Endothelial cell of umbilical vein (primary cell): Measurements from ENCODE around the gene MYO1E. TPM values are rescaled to one million over a fixed set of nuclear protein-coding genes. Genes with fewer than 3 reads are reported as not detected.

Experiments
- BruUV-seq: library from RNA; stranded (reverse); fragments of 400-500 nt; replicated peaks from 2 replicates; lab custom pipeline; 2021; lab: Mats Ljungman, UMichigan
- CTCF ChIA-PET: fragments of 300-600, 350-600 bp; sonication (Branson Sonifier 250); formaldehyde crosslinking; loops from one replicate; lab custom pipeline; 2021; ENCODE audit warnings: antibody characterized with exemption, inconsistent platforms; lab: Charles Lee
- POLR2A ChIA-PET: fragments of 300-600, 350-600 bp; sonication (Branson Sonifier 250); formaldehyde crosslinking; loops from one replicate; lab custom pipeline; 2021; ENCODE audit warnings: antibody characterized with exemption, inconsistent platforms; lab: Charles Lee
- DNase-seq: peaks from one replicate; pipeline ENCODE4 v3.0.0-alpha.2; 2011; ENCODE audit warnings: low read depth, low spot score
- FAIRE-seq: peaks from 2 replicates; lab custom pipeline; 2011; peaks lifted over from hg19 to GRCh38; lab: Jason Lieb, UNC
- H2AFZ ChIP-seq: 2 replicates; pipeline ENCODE4 v1.6.0; 2012; ENCODE audit warnings: low read depth, low read length, control low read depth, inconsistent platforms
- H3K27ac ChIP-seq: 2 replicates; pipeline ENCODE4 v1.5.1; 2011; ENCODE audit warnings: low read depth, mild to moderate bottlenecking, control low read depth, low read length, moderate library complexity; ENCODE audit not compliant: insufficient read depth
- H3K27me3 ChIP-seq, 2 experiments: 2 replicates each; pipeline versions ENCODE4 v1.6.0 to v1.6.1; 2011; ENCODE audit warnings: low read length in 2 of 2, mixed read lengths in 1 of 2; ENCODE audit not compliant: control insufficient read depth in 2 of 2, insufficient read depth in 2 of 2
- H3K36me3 ChIP-seq, 2 experiments: 2 replicates in 1 of 2; 3 replicates in 1 of 2; pipeline ENCODE4 v1.5.1; 2011; ENCODE audit warnings: low read length in 2 of 2, mild to moderate bottlenecking in 1 of 2, moderate library complexity in 1 of 2; ENCODE audit not compliant: control insufficient read depth in 2 of 2, insufficient read depth in 2 of 2; ENCODE audit errors: extremely low read depth in 1 of 2
- H3K4me1 ChIP-seq: 3 replicates; pipeline ENCODE4 v1.5.1; 2011; ENCODE audit warnings: mild to moderate bottlenecking, low read length; ENCODE audit not compliant: control insufficient read depth, insufficient read depth; ENCODE audit errors: extremely low read depth
- H3K4me2 ChIP-seq: 2 replicates; pipeline ENCODE4 v1.6.1; 2011; ENCODE audit warnings: low read length, control low read depth, mixed read lengths; ENCODE audit not compliant: insufficient read depth
- H3K4me3 ChIP-seq, 3 experiments: fragments of 200-600 bp in 1 of 3; sonication (generic), shearing (Covaris generic) in 1 of 3; replicated peaks in 1 of 3; 2 replicates each; pipeline ENCODE4 v1.5.1; 2011 to 2016; ENCODE audit warnings: control low read depth in 3 of 3, low read length in 3 of 3, mild to moderate bottlenecking in 2 of 3, inconsistent platforms in 1 of 3, low read depth in 1 of 3, moderate library complexity in 1 of 3; ENCODE audit not compliant: insufficient read depth in 1 of 3
- H3K79me2 ChIP-seq: 2 replicates; pipeline ENCODE4 v1.6.0; 2012; ENCODE audit warnings: low read length, inconsistent platforms; ENCODE audit not compliant: control insufficient read depth, insufficient read depth
- H3K9ac ChIP-seq: replicated peaks from 2 replicates; pipeline ENCODE3; 2011; ENCODE audit warnings: low read length, control low read depth; ENCODE audit not compliant: insufficient read depth; ENCODE audit errors: extremely low read depth
- H3K9me1 ChIP-seq: replicated peaks from 3 replicates; pipeline ENCODE4 v1.6.0; 2011; ENCODE audit warnings: mild to moderate bottlenecking, low read length; ENCODE audit not compliant: control insufficient read depth, insufficient read depth; ENCODE audit errors: extremely low read depth
- H3K9me3 ChIP-seq: replicated peaks from 2 replicates; pipeline ENCODE4 v1.5.1; 2012; ENCODE audit warnings: low read length, inconsistent platforms; ENCODE audit not compliant: control insufficient read depth, insufficient read depth
- H4K20me1 ChIP-seq: replicated peaks from 2 replicates; pipeline ENCODE3; 2011; ENCODE audit warnings: mild to moderate bottlenecking, low read length; ENCODE audit not compliant: control insufficient read depth, insufficient read depth; ENCODE audit errors: extremely low read depth
- FOS ChIP-seq: IDR thresholded peaks from 2 replicates; pipeline ENCODE4 v1.6.1; 2011; ENCODE audit warnings: mild to moderate bottlenecking, low read length, moderate library complexity, borderline replicate concordance; ENCODE audit not compliant: insufficient read depth
- GATA2 ChIP-seq: IDR thresholded peaks from 2 replicates; pipeline ENCODE4 v1.7.0; 2011; ENCODE audit warnings: low read depth, mild to moderate bottlenecking, moderate library complexity, mixed read lengths, low read length; ENCODE audit not compliant: insufficient read length, insufficient read depth
- JUN ChIP-seq: IDR thresholded peaks from 2 replicates; pipeline ENCODE4 v1.6.1; 2011; ENCODE audit warnings: borderline replicate concordance, low read depth; ENCODE audit not compliant: insufficient read length, insufficient read depth
- POLR2A ChIP-seq: IDR thresholded peaks from 2 replicates; pipeline ENCODE4 v1.6.1; 2012; ENCODE audit warnings: low read depth, mild to moderate bottlenecking, control low read depth, low read length
- POLR2AphosphoS5 ChIP-seq: IDR thresholded peaks from 2 replicates; pipeline ENCODE4 v1.6.1; 2012; ENCODE audit warnings: low read depth, mild to moderate bottlenecking, control low read depth, low read length, moderate library complexity; ENCODE audit not compliant: insufficient read depth
- dilution Hi-C: fragments of 300-500 bp; cut with MboI; formaldehyde crosslinking; loops from one replicate; pipeline ENCODE4 v1.15.0; 2019; ENCODE audit warnings: low sequenced_read_pairs; ENCODE audit not compliant: extremely low pct_ligation_motif_present
- intact Hi-C: fragments of 100-400 bp; cut with micrococcal nuclease; formaldehyde crosslinking; loops from one replicate; pipeline ENCODE4 v1.10.0; 2022
- polyA plus RNA-seq, 4 experiments: library from polyadenylated mRNA; depleted of rRNA in 3 of 4; stranded (reverse) in 3 of 4; unstranded in 1 of 4; fragments of >200 nt; gene quantifications; 2 replicates each; pipeline versions ENCODE4 v1.2.1 to v1.2.3, GENCODE V29; 2011 to 2012; ENCODE audit warnings: missing spikeins in 1 of 4
- total RNA-seq: library from RNA; stranded (reverse); gene quantifications from 2 replicates; pipeline ENCODE4 v1.2.3, GENCODE V29; 2021
- TF ChIP-seq, protein P1 (sequence below): IDR thresholded peaks from 2 replicates; pipeline ENCODE4 v1.6.1; 2011; ENCODE audit not compliant: insufficient read depth, insufficient read length

The MYO1E gene
- total and polyA plus RNA-seq, 2 donors (not counting 3 experiments of a cell fraction or from before 2014, with no cell fraction given): 31.6 to 218 TPM

DNA sequence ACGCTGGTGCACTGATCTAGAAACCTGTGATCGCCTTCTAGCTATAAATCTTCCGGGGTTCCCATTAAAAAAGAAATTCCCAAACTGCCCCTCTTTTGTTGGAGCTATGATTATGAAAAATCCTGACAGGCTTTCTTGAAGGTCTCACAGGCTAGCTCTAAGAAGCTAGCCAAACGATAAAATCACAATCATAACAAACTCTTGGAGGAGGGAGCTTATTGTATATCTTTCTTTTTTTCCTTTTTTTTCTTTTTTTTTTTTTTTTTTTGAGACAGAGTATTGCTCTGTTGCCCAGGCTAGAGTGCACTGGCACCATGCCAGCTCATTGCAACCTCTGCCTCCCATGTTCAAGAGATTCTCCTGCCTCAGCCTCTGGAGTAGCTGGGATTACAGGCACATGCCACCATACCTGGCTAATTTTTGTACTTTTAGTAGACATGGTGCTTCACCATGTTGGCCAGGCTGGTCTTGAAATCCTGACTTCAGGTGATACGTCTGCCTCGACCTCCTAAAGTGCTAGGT is 72.0 kb downstream of the MYO1E start:
- Histone ChIP-seq H3K4me2 (peak overlapping the region; percentile 72), H3K27ac (peak overlapping the region; percentile 78), H3K9ac (peak overlapping the region; percentile 60), H3K4me1 (peaks cover 54% of the 10 kb centered on the region), H3K79me2 (peaks cover 62% of the 10 kb centered on the region), H3K36me3 (no peaks in the 10 kb centered on the region), H2AFZ (no peak overlapping the region), H3K4me3 (peak overlapping the region in 1 of 3 experiments; percentile 28), H3K9me1 (no peaks in the 10 kb centered on the region), H3K27me3 (no peaks in the 10 kb centered on the region), H4K20me1 (no peaks in the 10 kb centered on the region), H3K9me3 (no peaks in the 10 kb centered on the region)
- dilution Hi-C loops (no loop called here), intact Hi-C loops (loop anchor here (1.0 kb wide), 1 partner anchor 50 kb away; no protein-coding TSS in a partner anchor)
- TF ChIP-seq POLR2A (peak; percentile 37), GATA2 (peak; percentile 44), POLR2AphosphoS5 (no peak)
- BruUV-seq: TSS peak; percentile 73
- FAIRE-seq (no peak), DNase-seq (no peak)
- POLR2A ChIA-PET: interaction anchor here (0.6 to 1.2 kb wide), 6 partner anchors 15 to 147 kb away, joined by 3 to 10 read pairs (median 4); partner anchors contain the start of gene MYO1E
- CTCF ChIA-PET: interaction anchor here (0.8 to 2.0 kb wide), 12 partner anchors 9 to 201 kb away, joined by 3 to 18 read pairs (median 4); partner anchors contain the start of gene LDHAL6B

DNA sequence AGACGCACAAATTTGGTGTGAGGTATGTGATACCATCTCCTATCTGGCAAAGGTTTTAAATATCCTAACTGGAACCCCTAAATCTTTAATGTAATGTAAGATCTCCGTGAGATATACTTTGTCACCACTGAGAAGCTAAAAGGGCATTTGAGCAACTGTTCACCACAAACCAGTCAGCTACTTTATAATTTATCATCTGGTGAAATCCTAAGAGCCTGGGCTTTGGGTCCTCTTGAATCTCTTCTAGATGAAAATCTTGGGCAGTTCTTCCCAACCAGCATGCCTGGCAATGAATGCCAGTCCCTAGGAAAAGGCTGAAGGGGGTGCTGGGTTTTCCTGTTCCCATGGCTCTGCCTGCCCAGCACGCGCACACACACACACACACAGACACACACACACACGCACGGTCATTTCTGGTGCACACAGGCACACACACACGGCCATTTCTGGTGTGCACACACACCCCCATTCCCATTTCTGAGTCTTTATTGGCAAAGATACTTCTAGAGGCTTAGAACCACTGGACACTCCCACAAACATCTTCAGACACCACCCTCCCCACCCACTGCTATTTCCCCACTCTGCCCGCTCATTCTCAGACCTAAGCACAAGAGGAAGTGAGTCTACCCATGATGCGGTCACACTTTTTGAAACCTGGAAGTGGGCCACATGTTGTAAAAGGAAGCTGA is 72.6 kb downstream of the MYO1E start:
- peaks cover 54% of the 10 kb centered on the region for H3K4me1 ChIP-seq
- no peaks in the 10 kb centered on the region for H3K36me3 ChIP-seq
- ChIA-PET POLR2A (interaction anchor here (0.5 to 1.2 kb wide), 7 partner anchors 16 to 147 kb away, joined by 3 to 10 read pairs (median 4); partner anchors contain the start of gene MYO1E), CTCF (interaction anchor here (0.8 to 2.0 kb wide), 12 partner anchors 8 to 202 kb away, joined by 3 to 18 read pairs (median 4); partner anchors contain the start of gene LDHAL6B)
- H3K9me3 ChIP-seq: no peaks in the 10 kb centered on the region
- TSS peak; percentile 23 for BruUV-seq
- FAIRE-seq (peak; percentile 86), DNase-seq (peak; percentile 94)
- peak overlapping the region; percentile 78 for H3K27ac ChIP-seq
- no peaks in the 10 kb centered on the region for H3K27me3 ChIP-seq
- peak overlapping the region in 1 of 3 experiments; percentile 28 for H3K4me3 ChIP-seq
- H3K4me2 ChIP-seq: peak overlapping the region; percentile 72
- peak overlapping the region; percentile 60 for H3K9ac ChIP-seq
- intact Hi-C loops (loop anchor here (1.0 to 5.0 kb wide), 2 partner anchors 50 to 53 kb away; no protein-coding TSS in a partner anchor), dilution Hi-C loops (no loop called here)
- H4K20me1 ChIP-seq: no peaks in the 10 kb centered on the region
- H3K79me2 ChIP-seq: peaks cover 61% of the 10 kb centered on the region
- TF ChIP-seq POLR2AphosphoS5 (peak; percentile 70), JUN (peak; percentile 66), POLR2A (no peak), FOS (peak; percentile 55)
- TF ChIP-seq, protein P1, sequence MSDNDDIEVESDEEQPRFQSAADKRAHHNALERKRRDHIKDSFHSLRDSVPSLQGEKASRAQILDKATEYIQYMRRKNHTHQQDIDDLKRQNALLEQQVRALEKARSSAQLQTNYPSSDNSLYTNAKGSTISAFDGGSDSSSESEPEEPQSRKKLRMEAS: peak; percentile 34
- no peaks in the 10 kb centered on the region for H3K9me1 ChIP-seq
- peak overlapping the region; percentile 25 for H2AFZ ChIP-seq
